GM18526 (cell line): Measurements from ENCODE around the gene PC.

Source experiments
- POLR2A ChIP-seq: IDR thresholded peaks from 3 replicates; pipeline ENCODE4 v1.6.1; 2011; ENCODE audit not compliant: insufficient read length; ENCODE audit errors: extremely low read depth

Gene PC

DNA sequence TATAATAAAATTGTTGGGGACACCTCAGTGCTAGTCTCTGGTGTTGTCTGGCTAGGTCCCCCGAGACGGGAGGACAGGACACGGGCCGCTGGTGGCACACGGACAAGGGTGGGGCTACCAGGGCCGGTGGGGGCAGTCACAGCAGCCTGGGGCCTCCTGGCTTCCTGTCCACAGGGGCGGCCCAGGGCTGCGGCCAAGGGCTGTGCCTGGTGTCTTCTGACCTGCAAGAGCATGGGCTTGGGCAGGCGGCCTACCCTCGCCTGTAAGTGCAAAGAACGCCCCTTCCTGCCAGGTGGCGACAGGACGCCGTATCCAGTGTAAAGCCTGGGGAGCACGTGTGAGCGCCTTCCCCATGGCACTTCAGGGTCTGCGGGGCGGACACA, 97.7 kb downstream of the PC start:
- TF ChIP-seq POLR2A: no peak

DNA sequence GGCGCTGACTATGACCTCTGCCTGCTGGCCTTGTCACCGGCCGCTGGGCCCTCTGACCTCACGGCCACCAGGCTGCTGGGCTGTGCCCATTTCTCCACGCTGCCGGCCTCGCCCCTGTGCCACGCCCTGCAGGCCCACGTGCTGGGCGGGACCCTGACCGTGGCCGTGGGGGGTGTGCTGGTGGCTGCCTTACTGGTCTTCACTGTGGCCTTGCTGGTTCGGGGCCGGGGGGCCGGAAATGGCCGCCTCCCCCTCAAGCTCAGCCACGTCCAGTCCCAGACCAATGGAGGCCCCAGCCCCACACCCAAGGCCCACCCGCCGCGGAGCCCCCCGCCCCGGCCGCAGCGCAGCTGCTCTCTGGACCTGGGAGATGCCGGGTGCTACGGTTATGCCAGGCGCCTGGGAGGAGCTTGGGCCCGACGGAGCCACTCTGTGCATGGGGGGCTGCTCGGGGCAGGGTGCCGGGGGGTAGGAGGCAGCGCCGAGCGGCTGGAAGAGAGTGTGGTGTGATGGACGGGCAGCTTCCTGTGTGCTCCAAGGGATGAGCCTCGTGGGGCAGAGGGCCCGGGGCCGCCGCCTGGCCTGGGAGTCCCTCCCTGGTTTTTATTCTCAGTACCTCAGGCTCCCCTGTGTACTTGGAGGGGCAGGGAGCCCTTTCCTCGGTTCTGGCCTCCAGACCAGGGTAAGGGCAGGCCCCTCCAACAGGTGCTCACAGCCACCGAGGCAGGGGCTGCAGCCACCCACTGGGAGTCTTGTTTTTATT, 98.3 kb downstream of the PC start:
- TF ChIP-seq POLR2A: no peak

DNA sequence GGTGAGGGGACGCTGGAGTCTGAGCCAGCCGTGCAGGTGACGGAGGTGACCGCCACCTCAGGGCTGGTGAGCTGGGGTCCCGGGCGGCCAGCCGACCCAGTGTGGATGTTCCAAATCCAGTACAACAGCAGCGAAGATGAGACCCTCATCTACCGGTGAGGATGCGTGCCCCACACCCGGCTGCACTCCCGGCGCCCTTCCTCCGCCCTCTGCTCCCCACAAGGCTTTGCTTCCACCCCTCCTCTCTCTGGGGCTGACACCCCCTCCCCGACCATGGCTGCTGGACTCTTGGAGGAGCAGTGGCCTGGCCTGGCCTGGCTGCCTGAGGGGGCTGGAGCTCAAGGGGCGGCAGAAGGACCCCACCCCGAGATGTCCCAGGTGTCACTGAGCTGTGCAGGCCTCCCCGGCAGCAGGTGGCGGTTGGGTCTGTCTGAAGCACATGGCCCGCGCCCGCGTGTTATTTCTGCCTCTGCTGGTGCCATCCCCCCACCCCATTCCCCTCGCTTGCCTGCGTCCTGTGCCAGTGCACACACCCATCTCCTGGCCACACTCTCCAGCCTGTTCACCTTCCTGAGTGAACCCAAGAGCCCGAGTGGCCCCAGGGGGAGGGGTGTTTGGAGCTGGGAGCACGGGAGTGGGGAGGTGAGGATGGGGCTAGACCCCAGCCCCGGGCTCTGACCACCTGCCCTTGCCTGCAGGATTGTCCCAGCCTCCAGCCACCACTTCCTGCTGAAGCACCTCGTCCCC, 99.1 kb downstream of the PC start:
- TF ChIP-seq POLR2A: no peak

DNA sequence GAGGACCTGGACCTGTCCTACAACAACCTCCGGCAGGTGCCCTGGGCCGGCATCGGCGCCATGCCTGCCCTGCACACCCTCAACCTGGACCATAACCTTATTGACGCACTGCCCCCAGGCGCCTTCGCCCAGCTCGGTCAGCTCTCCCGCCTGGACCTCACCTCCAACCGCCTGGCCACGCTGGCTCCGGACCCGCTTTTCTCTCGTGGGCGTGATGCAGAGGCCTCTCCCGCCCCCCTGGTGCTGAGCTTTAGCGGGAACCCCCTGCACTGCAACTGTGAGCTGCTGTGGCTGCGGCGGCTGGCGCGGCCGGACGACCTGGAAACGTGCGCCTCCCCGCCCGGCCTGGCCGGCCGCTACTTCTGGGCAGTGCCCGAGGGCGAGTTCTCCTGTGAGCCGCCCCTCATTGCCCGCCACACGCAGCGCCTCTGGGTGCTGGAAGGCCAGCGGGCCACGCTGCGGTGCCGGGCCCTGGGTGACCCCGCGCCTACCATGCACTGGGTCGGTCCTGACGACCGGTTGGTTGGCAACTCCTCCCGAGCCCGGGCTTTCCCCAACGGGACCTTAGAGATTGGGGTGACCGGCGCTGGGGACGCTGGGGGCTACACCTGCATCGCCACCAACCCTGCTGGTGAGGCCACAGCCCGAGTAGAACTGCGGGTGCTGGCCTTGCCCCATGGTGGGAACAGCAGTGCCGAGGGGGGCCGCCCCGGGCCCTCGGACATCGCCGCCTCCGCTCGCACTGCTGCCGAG, 99.8 kb downstream of the PC start:
- no peak for TF ChIP-seq POLR2A

GRCh38 chr11:66857927-66858185, 100.3 kb downstream of the PC start:
- TF ChIP-seq POLR2A: no peak

GRCh38 chr11:66857234-66857926, 100.8 kb downstream of the PC start:
- no peak for TF ChIP-seq POLR2A

- TF ChIP-seq POLR2A: no peak
Measured at GRCh38 chr11:66856496-66857233, 101.5 kb downstream of the PC start, which contains the start of gene LRFN4. LRFN4 (plus strand) TSS chr11:66857064; CDS start chr11:66857745, 681 bp downstream.

- TF ChIP-seq POLR2A: peak; percentile 86
Measured at GRCh38 chr11:66855574-66856495, 102.3 kb downstream of the PC start.

GRCh38 chr11:66854729-66855211, 103.4 kb downstream of the PC start:
- TF ChIP-seq POLR2A: no peak

GRCh38 chr11:66854231-66854661, 103.9 kb downstream of the PC start:
- TF ChIP-seq POLR2A: no peak

- TF ChIP-seq POLR2A: no peak
Measured at GRCh38 chr11:66853242-66854229, 104.6 kb downstream of the PC start.

- TF ChIP-seq POLR2A: no peak
Measured at GRCh38 chr11:66852466-66853241, 105.5 kb downstream of the PC start.
